HepG2 (cell line): ENCODE measurements around the gene STX12. TPM values are rescaled to one million over a fixed set of nuclear protein-coding genes. Genes with fewer than 3 reads are reported as not detected.

Source experiments
- ATF7 ChIP-seq, 2 experiments: fragments of 450-650 bp in 1 of 2; sonication (generic) in 1 of 2; formaldehyde crosslinking in 1 of 2; IDR thresholded peaks; 2 replicates each; pipeline versions ENCODE4 v1.4.0 to v1.6.1; 2016 to 2020; ENCODE audit warnings: antibody characterized with exemption in 1 of 2, mild to moderate bottlenecking in 1 of 2, missing genetic modification reagents in 1 of 2
- DR1 ChIP-seq: sonication (generic); formaldehyde crosslinking; IDR thresholded peaks from 2 replicates; pipeline ENCODE4 v1.8.0; 2021; ENCODE audit warnings: mild to moderate bottlenecking, missing genetic modification reagents, inconsistent platforms
- HNRNPLL ChIP-seq: fragments of 200-400 bp; formaldehyde crosslinking; IDR thresholded peaks from 2 replicates; pipeline ENCODE4 v1.6.1; 2017; ENCODE audit warnings: mild to moderate bottlenecking, low read depth, low read length; ENCODE audit not compliant: poor library complexity, severe bottlenecking
- KDM2A ChIP-seq: sonication (generic); formaldehyde crosslinking; IDR thresholded peaks from 2 replicates; pipeline ENCODE4 v1.4.0; 2020; ENCODE audit warnings: low read depth, missing genetic modification reagents, borderline replicate concordance
- MIER2 ChIP-seq: IDR thresholded peaks from 2 replicates; pipeline ENCODE4 v1.6.1; 2016; ENCODE audit warnings: missing biosample characterization, missing genetic modification reagents
- NFE2L2 ChIP-seq: fragments of 150-350 bp; IDR thresholded peaks from 2 replicates; pipeline ENCODE4 v1.6.1; 2014; ENCODE audit warnings: low read length
- PCBP2 ChIP-seq: fragments of 200-400 bp; formaldehyde crosslinking; optimal IDR thresholded peaks from 2 replicates; pipeline ENCODE3; 2018; ENCODE audit warnings: low read length, low read depth; ENCODE audit not compliant: poor library complexity, severe bottlenecking
- POLR2G ChIP-seq: fragments of 200-400 bp; formaldehyde crosslinking; IDR thresholded peaks from 2 replicates; pipeline ENCODE4 v1.6.1; 2018; ENCODE audit warnings: mild to moderate bottlenecking, low read depth, low read length, moderate library complexity
- RAD21 ChIP-seq: fragments of 450-650 bp; formaldehyde crosslinking; IDR thresholded peaks from 2 replicates; pipeline ENCODE4 v1.5.0; 2020; ENCODE audit warnings: mild to moderate bottlenecking
- REL ChIP-seq: sonication (generic); formaldehyde crosslinking; conservative IDR thresholded peaks from 2 replicates; pipeline ENCODE4 v1.8.0; 2022; ENCODE audit warnings: mild to moderate bottlenecking, missing genetic modification reagents, moderate library complexity
- RNF2 ChIP-seq: fragments of 450-650 bp; conservative IDR thresholded peaks from 2 replicates; pipeline ENCODE4 v1.6.1; 2016; ENCODE audit warnings: low read depth
- SIN3A ChIP-seq: IDR thresholded peaks from 2 replicates; pipeline ENCODE4 v1.6.1; 2011; ENCODE audit warnings: low read depth, mild to moderate bottlenecking, control low read depth, low read length, borderline replicate concordance
- SMAD3 ChIP-seq: sonication (generic); formaldehyde crosslinking; IDR thresholded peaks from 2 replicates; pipeline ENCODE4 v1.4.0; 2020; ENCODE audit warnings: missing genetic modification reagents
- ZBTB38 ChIP-seq: sonication (generic); formaldehyde crosslinking; IDR thresholded peaks from 2 replicates; pipeline ENCODE4 v1.5.1; 2020; ENCODE audit warnings: mild to moderate bottlenecking, missing genetic modification reagents
- ZFP36 ChIP-seq: fragments of 150-350 bp; IDR thresholded peaks from 2 replicates; pipeline ENCODE4 v1.6.1; 2018; ENCODE audit warnings: borderline replicate concordance, low read length, low read depth; ENCODE audit not compliant: partially characterized antibody
- ZNF232 ChIP-seq: sonication (generic); formaldehyde crosslinking; IDR thresholded peaks from 2 replicates; pipeline ENCODE4 v1.4.0; 2020; ENCODE audit warnings: missing genetic modification reagents, borderline replicate concordance
- ZNF253 ChIP-seq: sonication (generic); formaldehyde crosslinking; IDR thresholded peaks from 2 replicates; pipeline ENCODE4 v1.8.0; 2022; ENCODE audit warnings: mild to moderate bottlenecking, missing genetic modification reagents, borderline replicate concordance
- ZNF547 ChIP-seq: sonication (generic); formaldehyde crosslinking; IDR thresholded peaks from 2 replicates; pipeline ENCODE4 v1.5.1; 2020; ENCODE audit warnings: mild to moderate bottlenecking, missing genetic modification reagents
- ZNF550 ChIP-seq: sonication (generic); formaldehyde crosslinking; IDR thresholded peaks from 2 replicates; pipeline ENCODE4 v1.4.0; 2020; ENCODE audit warnings: mild to moderate bottlenecking, missing genetic modification reagents, borderline replicate concordance
- ZNF674 ChIP-seq: sonication (generic); formaldehyde crosslinking; IDR thresholded peaks from 2 replicates; pipeline ENCODE4 v1.5.0; 2020; ENCODE audit warnings: low read depth, mild to moderate bottlenecking, missing genetic modification reagents
- ZNF747 ChIP-seq: sonication (generic); formaldehyde crosslinking; IDR thresholded peaks from 2 replicates; pipeline ENCODE4 v1.8.1; 2023; ENCODE audit warnings: missing genetic modification reagents, mild to moderate bottlenecking, borderline replicate concordance
- ZNF782 ChIP-seq: sonication (generic); formaldehyde crosslinking; IDR thresholded peaks from 2 replicates; pipeline ENCODE4 v1.4.0; 2020; ENCODE audit warnings: missing genetic modification reagents, mild to moderate bottlenecking, borderline replicate concordance
- polyA plus RNA-seq, 8 experiments: library from polyadenylated mRNA; depleted of rRNA in 3 of 8; stranded (reverse) in 7 of 8; unstranded in 1 of 8; fragments of >200 nt; fragmentation: Illumina TruSeq in 4 of 8; extraction: Trizol in 4 of 8; gene quantifications; 2 replicates each; pipeline versions ENCODE4 v1.2.1 to v1.2.3, GENCODE V29; 2011 to 2016; ENCODE audit warnings: low read depth in 4 of 8, missing spikeins in 1 of 8, mixed read lengths in 1 of 8; ENCODE audit not compliant: insufficient read depth in 1 of 8
- total RNA-seq, 5 experiments: library from RNA; depleted of rRNA; stranded (reverse); fragments of >200 nt; fragmentation: Illumina TruSeq; extraction: Trizol; gene quantifications; 2 replicates each; pipeline ENCODE4 v1.2.3, GENCODE V29; 2016; ENCODE audit warnings: low read depth in 1 of 5
- TF ChIP-seq, protein P1 (sequence below): fragments of 450-650 bp; IDR thresholded peaks from 2 replicates; pipeline ENCODE4 v1.6.1; 2016
- TF ChIP-seq, protein P2 (sequence below): sonication (generic); IDR thresholded peaks from 2 replicates; pipeline ENCODE4 v1.6.1; 2016; ENCODE audit warnings: low read depth, borderline replicate concordance
- TF ChIP-seq, protein P3 (sequence below): sonication (generic); formaldehyde crosslinking; IDR thresholded peaks from 2 replicates; pipeline ENCODE4 v1.5.0; 2020; ENCODE audit warnings: missing genetic modification reagents, mild to moderate bottlenecking, borderline replicate concordance
- TF ChIP-seq, protein P4 (sequence below): sonication (generic); formaldehyde crosslinking; IDR thresholded peaks from 2 replicates; pipeline ENCODE4 v1.8.1; 2023; ENCODE audit warnings: mild to moderate bottlenecking, missing genetic modification reagents

STX12 gene
- total and polyA plus RNA-seq, 2 of the 13 experiments (the other 11 are each of a cell fraction or from before 2014, with no cell fraction given) = 9.0 to 19.7 TPM

DNA sequence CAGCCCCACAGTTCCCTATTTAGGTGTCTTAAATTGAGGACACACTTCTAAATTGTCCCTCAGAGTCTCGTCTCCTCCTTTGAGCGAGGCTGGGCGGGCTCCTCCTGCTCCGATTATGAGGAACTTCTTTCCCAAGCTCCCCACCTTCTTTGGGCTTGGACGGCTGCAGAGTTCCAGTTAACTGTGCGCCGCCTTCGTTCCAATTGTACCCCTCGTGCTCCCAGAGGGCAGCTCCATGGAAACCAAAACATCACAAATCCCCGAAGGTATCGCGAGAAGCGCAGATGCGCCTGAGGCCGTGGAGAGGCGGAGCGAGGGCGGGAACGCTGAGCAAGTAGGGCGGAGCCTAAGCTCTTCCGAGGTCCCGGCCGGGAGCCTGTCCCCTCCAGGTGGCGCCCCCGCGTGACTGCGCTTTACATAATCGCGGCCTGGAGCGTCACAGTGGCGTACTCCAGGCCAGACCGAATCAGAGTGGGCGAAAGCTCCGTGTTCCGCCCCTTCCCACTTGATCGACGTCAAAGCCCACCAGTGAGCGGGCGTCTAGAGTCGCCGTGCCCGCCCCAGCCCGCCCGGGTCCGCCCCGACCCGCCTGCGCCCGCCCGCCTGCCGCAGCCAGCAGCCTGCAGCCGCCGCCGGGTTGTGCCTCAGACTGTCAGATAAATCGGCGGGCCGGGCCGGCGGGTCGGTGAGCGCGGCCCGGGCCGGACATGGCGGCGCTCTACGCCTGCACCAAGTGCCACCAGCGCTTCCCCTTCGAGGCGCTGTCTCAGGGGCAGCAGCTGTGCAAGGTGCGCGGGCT, 47.4 kb upstream of the STX12 start, which contains the start of gene FAM76A (continued):
- 0 out of 2 replicates have a peak, but pooled peaks have one; percentile 41 for TF ChIP-seq REL (CRISPR knock-in tag)
- TF ChIP-seq POLR2G = peak; percentile 72
- TF ChIP-seq RNF2 = peak; percentile 87
- TF ChIP-seq ZBTB38 (CRISPR knock-in tag) = no peak
- TF ChIP-seq MIER2 (CRISPR knock-in tag) = no peak
- TF ChIP-seq NFE2L2 = no peak
- TF ChIP-seq ZNF232 (CRISPR knock-in tag) = peak; percentile 78; the same call in 1 of the 2 replicates
- TF ChIP-seq DR1 (CRISPR knock-in tag) = peak; percentile 71
- TF ChIP-seq ATF7 (IDR thresholded peaks at IDR 0.05) = no peak
- no peak; the same call in 1 of the 2 replicates for TF ChIP-seq ATF7 (CRISPR knock-in tag; IDR thresholded peaks at IDR 0.05)
- no peak for TF ChIP-seq ZNF747 (CRISPR knock-in tag)
- 0 out of 2 replicates have a peak, but pooled peaks have one; percentile 18 for TF ChIP-seq ZNF253
- TF ChIP-seq, protein P1, sequence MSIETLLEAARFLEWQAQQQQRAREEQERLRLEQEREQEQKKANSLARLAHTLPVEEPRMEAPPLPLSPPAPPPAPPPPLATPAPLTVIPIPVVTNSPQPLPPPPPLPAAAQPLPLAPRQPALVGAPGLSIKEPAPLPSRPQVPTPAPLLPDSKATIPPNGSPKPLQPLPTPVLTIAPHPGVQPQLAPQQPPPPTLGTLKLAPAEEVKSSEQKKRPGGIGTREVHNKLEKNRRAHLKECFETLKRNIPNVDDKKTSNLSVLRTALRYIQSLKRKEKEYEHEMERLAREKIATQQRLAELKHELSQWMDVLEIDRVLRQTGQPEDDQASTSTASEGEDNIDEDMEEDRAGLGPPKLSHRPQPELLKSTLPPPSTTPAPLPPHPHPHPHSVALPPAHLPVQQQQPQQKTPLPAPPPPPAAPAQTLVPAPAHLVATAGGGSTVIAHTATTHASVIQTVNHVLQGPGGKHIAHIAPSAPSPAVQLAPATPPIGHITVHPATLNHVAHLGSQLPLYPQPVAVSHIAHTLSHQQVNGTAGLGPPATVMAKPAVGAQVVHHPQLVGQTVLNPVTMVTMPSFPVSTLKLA = peak; percentile 76
- TF ChIP-seq ZNF674 (CRISPR knock-in tag) = no peak
- 0 out of 2 replicates have a peak, but pooled peaks have one; percentile 54 for TF ChIP-seq SMAD3 (CRISPR knock-in tag)
- TF ChIP-seq, protein P2, sequence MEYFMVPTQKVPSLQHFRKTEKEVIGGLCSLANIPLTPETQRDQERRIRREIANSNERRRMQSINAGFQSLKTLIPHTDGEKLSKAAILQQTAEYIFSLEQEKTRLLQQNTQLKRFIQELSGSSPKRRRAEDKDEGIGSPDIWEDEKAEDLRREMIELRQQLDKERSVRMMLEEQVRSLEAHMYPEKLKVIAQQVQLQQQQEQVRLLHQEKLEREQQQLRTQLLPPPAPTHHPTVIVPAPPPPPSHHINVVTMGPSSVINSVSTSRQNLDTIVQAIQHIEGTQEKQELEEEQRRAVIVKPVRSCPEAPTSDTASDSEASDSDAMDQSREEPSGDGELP = peak; percentile 68; the same call in 1 of the 2 replicates
- TF ChIP-seq, protein P3, sequence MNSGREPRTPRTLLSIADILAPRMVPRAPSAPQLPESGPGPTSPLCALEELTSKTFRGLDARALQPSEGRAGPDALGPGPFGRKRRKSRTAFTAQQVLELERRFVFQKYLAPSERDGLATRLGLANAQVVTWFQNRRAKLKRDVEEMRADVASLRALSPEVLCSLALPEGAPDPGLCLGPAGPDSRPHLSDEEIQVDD = no peak
- peak; percentile 84; the same call in 1 of the 2 replicates for TF ChIP-seq ZNF782 (CRISPR knock-in tag)
- TF ChIP-seq KDM2A (CRISPR knock-in tag) = peak; percentile 72
- TF ChIP-seq RAD21 (CRISPR knock-in tag) = 0 out of 2 replicates have a peak, but pooled peaks have one; percentile 1
- TF ChIP-seq PCBP2 = no peak
- TF ChIP-seq, protein P4, sequence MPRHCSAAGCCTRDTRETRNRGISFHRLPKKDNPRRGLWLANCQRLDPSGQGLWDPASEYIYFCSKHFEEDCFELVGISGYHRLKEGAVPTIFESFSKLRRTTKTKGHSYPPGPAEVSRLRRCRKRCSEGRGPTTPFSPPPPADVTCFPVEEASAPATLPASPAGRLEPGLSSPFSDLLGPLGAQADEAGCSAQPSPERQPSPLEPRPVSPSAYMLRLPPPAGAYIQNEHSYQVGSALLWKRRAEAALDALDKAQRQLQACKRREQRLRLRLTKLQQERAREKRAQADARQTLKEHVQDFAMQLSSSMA (CRISPR knock-in tag) = no peak
- peak; percentile 63; the same call in 1 of the 2 replicates for TF ChIP-seq SIN3A
- no peak for TF ChIP-seq ZNF550 (CRISPR knock-in tag)
- peak; percentile 67 for TF ChIP-seq HNRNPLL
- TF ChIP-seq ZFP36 = no peak
- peak; percentile 35; the same call in 1 of the 2 replicates for TF ChIP-seq ZNF547
